Small intestine (tissue), 16 donors: ENCODE data around the gene PNMA8B. TPM values are rescaled to one million over a fixed set of nuclear protein-coding genes. Genes with fewer than 3 reads are reported as not detected.
A peak's percentile ranks its signal among the peaks of the same experiment; 100 is the strongest.

ENCODE experiments used
- DNase-seq, 2 donors: peaks; one replicate each; pipeline versions ENCODE4 v3.0.0 to v3.0.0-alpha.2; 2013
- FAIRE-seq: peaks from 2 replicates; lab custom pipeline; 2012; peaks lifted over from hg19 to GRCh38; lab: Jason Lieb, UNC
- H3K27ac ChIP-seq, 3 donors: one replicate each; pipeline ENCODE4 v1.5.1; 2013; ENCODE audit warnings: low read length in 2 of 3, mild to moderate bottlenecking in 2 of 3, control low read depth in 1 of 3, inconsistent platforms in 1 of 3, low read depth in 1 of 3, moderate library complexity in 1 of 3
- H3K27me3 ChIP-seq, 3 donors: one replicate each; pipeline ENCODE4 v1.6.1; 2013; ENCODE audit warnings: low read length in 3 of 3, inconsistent platforms in 1 of 3; ENCODE audit not compliant: control insufficient read depth in 3 of 3, insufficient read depth in 3 of 3
- H3K36me3 ChIP-seq, 3 donors: one replicate each; pipeline ENCODE4 v1.6.1; 2013; ENCODE audit warnings: low read length in 3 of 3, inconsistent platforms in 1 of 3, low read depth in 1 of 3, mild to moderate bottlenecking in 1 of 3, moderate library complexity in 1 of 3; ENCODE audit not compliant: control insufficient read depth in 3 of 3, insufficient read depth in 2 of 3
- H3K4me1 ChIP-seq, 3 donors: one replicate each; pipeline ENCODE4 v1.6.1; 2013; ENCODE audit warnings: low read length in 2 of 3, inconsistent platforms in 1 of 3, low read depth in 1 of 3, mild to moderate bottlenecking in 1 of 3, moderate library complexity in 1 of 3; ENCODE audit not compliant: control insufficient read depth in 3 of 3, insufficient read depth in 2 of 3
- H3K4me3 ChIP-seq, 3 donors: one replicate each; pipeline ENCODE4 v1.5.1; 2013; ENCODE audit warnings: low read length in 3 of 3, control low read depth in 1 of 3, inconsistent platforms in 1 of 3, low read depth in 1 of 3, mild to moderate bottlenecking in 1 of 3, moderate library complexity in 1 of 3
- H3K9me3 ChIP-seq, 2 donors: one replicate each; pipeline ENCODE4 v1.6.1; 2013; ENCODE audit warnings: low read depth in 1 of 2, low read length in 1 of 2; ENCODE audit not compliant: control insufficient read depth in 2 of 2, insufficient read depth in 1 of 2
- WGBS, 3 donors: extraction: QIAGEN DNeasy Blood & Tissue Kit; methylation state at CpG; one replicate each; pipeline ENCODE4 v1.1.7; 2013; 5-methylcytosine and 5-hydroxymethylcytosine counted together
- long read RNA-seq, 10 donors: transcript quantifications; one replicate each; lab custom pipeline, GENCODE V29; 2026
- polyA plus RNA-seq, 4 donors: library from polyadenylated mRNA; stranded (reverse) in 3 of 4; unstranded in 1 of 4; fragments of 200-250 nt in 3 of 4; fragments of 120-200 nt in 1 of 4; gene quantifications; one replicate each; pipeline versions ENCODE4 v1.2.1 to v1.2.3, GENCODE V29; 2013
- donor health status: healthy with polysubstance abuse.
- donor health status: control.
- donor health status: control.
- donor health status: Bipolar disorder and iron deficiency.
- donor health status: healthy.

PNMA8B gene, protein sequence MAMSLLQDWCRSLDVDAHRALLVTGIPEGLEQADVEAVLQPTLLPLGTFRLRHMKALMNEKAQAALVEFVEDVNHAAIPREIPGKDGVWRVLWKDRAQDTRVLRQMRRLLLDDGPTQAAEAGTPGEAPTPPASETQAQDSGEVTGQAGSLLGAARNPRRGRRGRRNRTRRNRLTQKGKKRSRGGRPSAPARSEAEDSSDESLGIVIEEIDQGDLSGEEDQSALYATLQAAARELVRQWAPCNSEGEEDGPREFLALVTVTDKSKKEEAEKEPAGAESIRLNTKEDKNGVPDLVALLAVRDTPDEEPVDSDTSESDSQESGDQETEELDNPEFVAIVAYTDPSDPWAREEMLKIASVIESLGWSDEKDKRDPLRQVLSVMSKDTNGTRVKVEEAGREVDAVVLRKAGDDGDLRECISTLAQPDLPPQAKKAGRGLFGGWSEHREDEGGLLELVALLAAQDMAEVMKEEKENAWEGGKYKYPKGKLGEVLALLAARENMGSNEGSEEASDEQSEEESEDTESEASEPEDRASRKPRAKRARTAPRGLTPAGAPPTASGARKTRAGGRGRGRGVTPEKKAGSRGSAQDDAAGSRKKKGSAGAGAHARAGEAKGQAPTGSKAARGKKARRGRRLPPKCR
- 1 to 10 TPM in 2 of 4 donors, not detected in 2; 1.0 to 1.3 TPM for polyA plus RNA-seq
- long read RNA-seq, donor 1, full-length matches to known transcripts = 6 of 6 reads
- long read RNA-seq, donor 1, partial matches to known transcripts = 0 of 6 reads
- long read RNA-seq, donor 1, other reads (novel, unspliced or antisense) = 0 of 6 reads
- long read RNA-seq, donor 2 = 0 reads
- long read RNA-seq, donor 3, full-length matches to known transcripts = 10 of 10 reads
- long read RNA-seq, donor 3, partial matches to known transcripts = 0 of 10 reads
- long read RNA-seq, donor 3, other reads (novel, unspliced or antisense) = 0 of 10 reads
- long read RNA-seq, donor 4 = 0 reads
- long read RNA-seq, donor 5, full-length matches to known transcripts = 3 of 3 reads
- long read RNA-seq, donor 5, partial matches to known transcripts = 0 of 3 reads
- long read RNA-seq, donor 5, other reads (novel, unspliced or antisense) = 0 of 3 reads
- long read RNA-seq, donor 6 = 0 reads
- long read RNA-seq, donor 7, full-length matches to known transcripts = 8 of 8 reads
- long read RNA-seq, donor 7, partial matches to known transcripts = 0 of 8 reads
- long read RNA-seq, donor 7, other reads (novel, unspliced or antisense) = 0 of 8 reads
- long read RNA-seq, donor 8, full-length matches to known transcripts = 5 of 5 reads
- long read RNA-seq, donor 8, partial matches to known transcripts = 0 of 5 reads
- long read RNA-seq, donor 8, other reads (novel, unspliced or antisense) = 0 of 5 reads
- long read RNA-seq, donor 9, full-length matches to known transcripts = 1 of 1 reads
- long read RNA-seq, donor 9, partial matches to known transcripts = 0 of 1 reads
- long read RNA-seq, donor 9, other reads (novel, unspliced or antisense) = 0 of 1 reads
- long read RNA-seq, donor 10, full-length matches to known transcripts = 6 of 6 reads
- long read RNA-seq, donor 10, partial matches to known transcripts = 0 of 6 reads
- long read RNA-seq, donor 10, other reads (novel, unspliced or antisense) = 0 of 6 reads

DNA sequence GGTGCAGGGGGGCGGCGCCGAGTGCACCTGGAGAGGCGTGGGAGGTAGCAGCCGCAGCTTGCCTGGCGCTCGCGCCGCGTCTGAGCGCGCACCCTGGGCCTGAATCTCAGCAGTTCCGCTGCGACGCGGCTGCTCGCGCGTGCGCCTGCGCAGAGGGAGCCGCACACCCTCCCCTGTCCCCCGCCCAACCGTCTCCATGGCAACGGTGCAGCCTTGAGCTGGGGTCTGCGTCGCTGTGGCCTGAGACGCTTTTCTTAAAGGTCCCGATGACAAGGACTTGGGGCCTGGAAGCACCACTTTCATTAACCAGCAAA lies at the start of gene PNMA8B:
PNMA8B (minus strand) TSS at position 82 of the 314 bp plus-strand sequence. CDS start 402 bp downstream, outside the sequence.
- H3K9me3 ChIP-seq = no peaks in the 10 kb centered on the region
- 4 to 8% (median 8%) methylated on average over 25 to 29 of the region's 29 CpGs for WGBS, 3 donors
- no peaks in the 10 kb centered on the region for H3K36me3 ChIP-seq
- FAIRE-seq (no peak), DNase-seq (peak in 1 of 2 donors; percentile 67)
- peak within 1 kb of the TSS in 1 of 3 donors; percentile 51 for H3K27ac ChIP-seq
- peaks cover 8 to 56% (median 29%) of the 10 kb centered on the region in 3 donors for H3K27me3 ChIP-seq
- peaks cover 0 to 18% (median 0%) of the 10 kb centered on the region in 3 donors for H3K4me1 ChIP-seq
- H3K4me3 ChIP-seq = peak within 1 kb of the TSS in 1 of 3 donors; percentile 38

DNA sequence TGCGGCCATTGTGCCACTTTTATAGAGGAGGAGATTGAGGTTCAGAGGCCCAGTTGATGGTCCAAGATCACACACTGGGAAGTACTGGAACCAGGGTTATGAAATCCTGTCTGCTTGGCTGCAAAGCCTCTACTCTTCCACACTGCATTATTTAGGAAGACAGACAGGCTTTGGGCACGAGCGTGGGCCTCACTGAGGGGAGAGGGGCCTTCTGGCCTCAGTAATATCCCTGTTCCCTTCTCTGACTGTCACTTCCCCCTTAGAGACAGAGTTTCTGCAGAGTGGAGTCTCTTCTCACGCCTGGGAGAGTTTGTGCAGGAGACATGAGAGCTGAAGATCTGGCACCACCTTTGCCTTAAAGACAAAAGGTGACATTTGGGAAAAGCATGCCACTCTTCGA lies 49.0 kb upstream of the PNMA8B start:
- Histone ChIP-seq H3K4me3 (no peak overlapping the region), H3K9me3 (peaks cover 0 to 5% of the 10 kb centered on the region in 2 donors), H3K4me1 (no peaks in the 10 kb centered on the region), H3K27ac (no peak overlapping the region), H3K27me3 (no peaks in the 10 kb centered on the region), H3K36me3 (no peaks in the 10 kb centered on the region)
- 78 to 86% (median 84%) methylated on average over 5 of the region's 5 CpGs for WGBS, 3 donors
- FAIRE-seq (no peak), DNase-seq (no peak)

DNA sequence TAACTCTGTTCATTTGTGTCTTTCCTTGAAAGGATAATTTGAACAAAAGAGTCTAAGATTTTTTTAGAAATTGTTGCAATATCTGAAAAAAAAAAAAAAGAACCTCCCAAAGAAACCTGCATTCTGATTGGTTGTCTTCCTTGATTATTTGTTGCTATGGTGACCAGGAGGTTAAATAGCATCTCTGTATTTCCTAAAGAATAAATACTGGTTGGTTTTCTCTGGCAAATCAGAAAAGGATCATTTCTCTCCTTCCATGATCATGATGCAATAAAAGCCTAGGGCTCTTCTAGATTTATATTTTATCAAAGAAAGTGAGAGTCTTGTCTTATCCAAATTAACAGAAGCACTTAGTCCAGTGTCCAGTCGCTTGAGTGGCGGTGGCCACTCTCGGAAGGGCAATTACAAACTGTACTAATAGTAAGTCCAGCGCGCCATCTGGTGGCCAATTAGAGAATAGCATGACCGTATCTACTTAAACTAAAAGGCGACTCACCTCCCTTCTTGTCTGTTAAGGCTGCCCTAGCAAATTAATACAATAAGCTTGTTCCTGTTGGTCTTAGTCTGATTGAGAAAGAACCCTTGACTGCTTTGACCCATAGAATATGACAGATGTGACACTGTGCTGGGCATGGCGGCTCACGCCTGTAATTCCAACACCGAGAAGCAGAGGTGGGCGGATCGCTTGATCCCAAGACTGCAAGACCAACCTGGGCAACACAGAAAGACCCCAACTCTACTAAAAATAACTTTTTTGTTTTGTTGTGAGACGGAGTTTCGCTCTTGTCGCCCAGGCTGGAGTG lies 47.0 kb upstream of the PNMA8B start:
- H3K27me3 ChIP-seq = peaks cover 0 to 3% (median 0%) of the 10 kb centered on the region in 3 donors
- H3K36me3 ChIP-seq = no peaks in the 10 kb centered on the region
- H3K4me3 ChIP-seq = no peak overlapping the region
- H3K27ac ChIP-seq = no peak overlapping the region
- H3K9me3 ChIP-seq = no peaks in the 10 kb centered on the region
- no peaks in the 10 kb centered on the region for H3K4me1 ChIP-seq
- 33 to 35% (median 34%) methylated on average over 15 of the region's 15 CpGs for WGBS, 3 donors
- peak; percentile 85 to 89 for DNase-seq
- no peak for FAIRE-seq

GRCh38 chr19:46537136-46538097 lies 41.8 kb upstream of the PNMA8B start:
- WGBS, 3 donors = 30 to 34% (median 32%) methylated on average over 19 of the region's 19 CpGs
- Histone ChIP-seq H3K36me3 (no peaks in the 10 kb centered on the region), H3K4me1 (no peaks in the 10 kb centered on the region), H3K4me3 (no peak overlapping the region), H3K27me3 (peaks cover 0 to 9% (median 0%) of the 10 kb centered on the region in 3 donors), H3K9me3 (no peaks in the 10 kb centered on the region), H3K27ac (no peak overlapping the region)
- FAIRE-seq = no peak
- peak; percentile 38 to 54 for DNase-seq

DNA sequence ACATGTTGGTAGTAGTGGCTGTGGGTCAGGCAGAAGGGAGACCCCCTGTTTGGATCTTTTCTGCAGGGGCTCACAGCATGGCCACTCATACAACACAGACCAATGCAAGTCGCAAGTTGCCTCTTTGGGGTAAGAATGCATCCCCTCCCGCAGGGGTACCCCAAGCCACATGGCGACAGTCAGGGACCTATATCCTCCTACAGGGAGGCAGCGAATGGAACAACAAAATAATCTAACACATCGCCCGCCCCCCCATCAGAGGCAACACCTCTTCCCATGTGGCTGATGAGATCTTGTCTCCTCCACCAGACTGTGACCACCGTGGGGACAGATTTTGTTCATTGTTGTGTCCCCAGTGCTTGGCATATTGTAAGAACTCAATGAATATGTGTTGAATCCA lies 40.7 kb upstream of the PNMA8B start:
- FAIRE-seq (no peak), DNase-seq (no peak)
- no peaks in the 10 kb centered on the region for H3K36me3 ChIP-seq
- H3K4me3 ChIP-seq = no peak overlapping the region
- H3K27me3 ChIP-seq = peaks cover 0 to 9% (median 0%) of the 10 kb centered on the region in 3 donors
- H3K4me1 ChIP-seq = no peaks in the 10 kb centered on the region
- 87 to 90% (median 89%) methylated on average over 7 of the region's 7 CpGs for whole genome bisulfite sequencing, 3 donors
- H3K27ac ChIP-seq = no peak overlapping the region
- H3K9me3 ChIP-seq = no peaks in the 10 kb centered on the region

- 82 to 89% (median 82%) methylated on average over 16 of the region's 16 CpGs for WGBS, 3 donors
- Histone ChIP-seq H3K4me1 (no peaks in the 10 kb centered on the region), H3K4me3 (no peak overlapping the region), H3K27me3 (peaks cover 0 to 9% (median 0%) of the 10 kb centered on the region in 3 donors), H3K9me3 (no peaks in the 10 kb centered on the region), H3K27ac (no peak overlapping the region), H3K36me3 (no peaks in the 10 kb centered on the region)
- no peak for DNase-seq
- FAIRE-seq = no peak
These were observed 38.0 kb upstream of the PNMA8B start for GRCh38 chr19:46533621-46534081.
